Activated CD8-positive, alpha-beta T cell treated with anti-CD3 and anti-CD28 coated beads, Interleukin-2, amount 10 ng/mL, durations not matched to agents 7 days and 5 days (primary cell): ENCODE measurements around the gene CIDEA. TPM values are rescaled to one million over a fixed set of nuclear protein-coding genes. Genes with fewer than 3 reads are reported as not detected.

Source experiments
- ATAC-seq: fragments of 150-1000 bp; cut with Tn5 transposase; one replicate; pipeline ENCODE4 v1.10.0; 2021; ENCODE audit warnings: moderate library complexity
- CTCF ChIA-PET: fragments of 350-600 bp; sonication (Branson Sonifier 250); formaldehyde crosslinking; loops from one replicate; lab custom pipeline; 2021; ENCODE audit warnings: antibody characterized with exemption; lab: Charles Lee
- POLR2A ChIA-PET: fragments of 350-600 bp; sonication (Branson Sonifier 250); formaldehyde crosslinking; loops from one replicate; lab custom pipeline; 2021; ENCODE audit warnings: antibody characterized with exemption; lab: Charles Lee
- DNase-seq: peaks from one replicate; pipeline ENCODE4 v3.0.0-alpha.2; 2020
- H3K27ac Mint-ChIP-seq: one replicate; pipeline ENCODE4 v1.8.0; 2021; ENCODE audit warnings: mild to moderate bottlenecking, mixed read lengths
- H3K27me3 Mint-ChIP-seq: one replicate; pipeline ENCODE4 v1.8.0; 2021; ENCODE audit warnings: low read depth, mixed read lengths
- H3K36me3 Mint-ChIP-seq: one replicate; pipeline ENCODE4 v1.8.0; 2021; ENCODE audit warnings: low read depth, mixed read lengths
- H3K4me1 Mint-ChIP-seq: one replicate; pipeline ENCODE4 v1.8.0; 2021; ENCODE audit warnings: low read depth, mixed read lengths
- H3K4me3 Mint-ChIP-seq: one replicate; pipeline ENCODE4 v1.8.0; 2021; ENCODE audit warnings: mild to moderate bottlenecking, mixed read lengths
- H3K9me3 Mint-ChIP-seq: one replicate; pipeline ENCODE4 v1.8.0; 2022; ENCODE audit warnings: mixed read lengths; ENCODE audit not compliant: insufficient read depth
- total RNA-seq, 2 experiments: library from RNA; stranded (reverse); gene quantifications; one replicate each; pipeline ENCODE4 v1.2.3, GENCODE V29; 2021

Gene CIDEA
- total RNA-seq, 2 experiments from 2014 or later: not detected

GRCh38 chr18:12279781-12280531, 25.8 kb downstream of the CIDEA start:
- ChIA-PET POLR2A (no interaction called here), CTCF (interaction anchor here (0.7 kb wide), 1 partner anchor 8 kb away, joined by 3 read pairs; no protein-coding TSS in a partner anchor)
- Mint-ChIP-seq H3K9me3 (no peaks in the 10 kb centered on the region), H3K4me3 (no peak overlapping the region), H3K36me3 (no peaks in the 10 kb centered on the region), H3K27ac (no peak overlapping the region), H3K27me3 (peaks cover 4% of the 10 kb centered on the region), H3K4me1 (peaks cover 2% of the 10 kb centered on the region)
- no peak for DNase-seq
- no peak for ATAC-seq

GRCh38 chr18:12281861-12282260, 27.7 kb downstream of the CIDEA start:
- ATAC-seq: no peak

DNA sequence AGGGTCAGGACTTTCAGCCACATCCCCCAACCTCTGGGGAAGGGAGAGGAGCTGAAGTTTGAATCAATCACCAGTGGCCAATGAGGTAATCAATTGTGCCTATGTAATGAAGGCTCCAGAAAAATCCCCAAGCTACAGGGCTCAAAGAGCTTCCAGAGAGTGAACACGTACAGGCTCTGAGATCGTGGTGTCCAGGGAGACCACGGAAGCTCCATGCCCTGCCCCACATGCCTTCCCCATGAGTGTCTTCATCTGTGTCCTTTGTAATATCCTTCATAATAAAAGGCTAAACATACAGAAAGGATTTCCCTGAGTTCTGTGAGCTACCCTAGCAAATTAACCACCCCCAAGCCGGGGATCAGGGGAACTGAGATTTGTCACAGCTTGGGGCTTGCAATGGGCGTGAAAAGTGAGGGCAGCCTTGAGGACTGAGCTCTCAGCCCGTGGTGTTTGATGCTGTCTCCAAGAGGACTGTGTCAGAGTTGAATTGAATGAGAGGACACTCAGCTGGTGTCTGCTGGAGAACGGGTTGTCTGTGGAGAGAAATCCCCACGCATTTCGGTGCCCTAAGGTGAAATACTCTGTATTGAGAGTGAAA, 28.4 kb downstream of the CIDEA start:
- Mint-ChIP-seq H3K27me3 (peaks cover 12% of the 10 kb centered on the region), H3K9me3 (no peaks in the 10 kb centered on the region), H3K27ac (no peak overlapping the region), H3K36me3 (no peaks in the 10 kb centered on the region), H3K4me3 (no peak overlapping the region), H3K4me1 (peaks cover 2% of the 10 kb centered on the region)
- ATAC-seq: no peak
- ChIA-PET CTCF (interaction anchor here (0.8 to 3.5 kb wide), 2 partner anchors 10 to 46 kb away, joined by 3 to 15 read pairs; no protein-coding TSS in a partner anchor), POLR2A (no interaction called here)
- DNase-seq: no peak

More at GRCh38 chr18:12281861-12282260, 27.7 kb downstream of the CIDEA start:
- POLR2A ChIA-PET: no interaction called here
- CTCF ChIA-PET: interaction anchor here (3.5 kb wide), 1 partner anchor 10 kb away, joined by 15 read pairs; no protein-coding TSS in a partner anchor
- DNase-seq: no peak
- Mint-ChIP-seq H3K4me3 (no peak overlapping the region), H3K27me3 (peaks cover 7% of the 10 kb centered on the region), H3K9me3 (no peaks in the 10 kb centered on the region), H3K27ac (no peak overlapping the region), H3K4me1 (peaks cover 2% of the 10 kb centered on the region), H3K36me3 (no peaks in the 10 kb centered on the region)

DNA sequence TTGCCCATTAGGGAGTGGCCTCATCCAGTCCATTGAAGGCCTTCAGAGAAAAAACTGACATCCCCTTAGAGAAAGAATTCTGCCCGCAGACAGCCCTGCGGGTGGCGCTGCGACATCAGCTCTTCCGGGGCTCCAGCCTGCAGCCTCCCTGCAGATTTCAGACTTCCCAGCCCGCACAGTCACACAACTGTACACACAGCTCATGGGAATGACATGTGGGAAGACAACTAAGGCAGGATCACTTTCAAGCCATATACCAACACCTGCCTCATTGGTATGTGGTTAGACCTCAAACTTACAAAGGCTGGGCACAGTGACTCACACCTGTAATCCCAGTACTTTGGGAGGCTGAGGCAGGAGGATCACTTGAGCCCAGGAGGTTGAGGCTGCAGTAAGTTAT, 29.1 kb downstream of the CIDEA start:
- CTCF ChIA-PET: interaction anchor here (3.5 kb wide), 1 partner anchor 11 kb away, joined by 15 read pairs; no protein-coding TSS in a partner anchor
- no peak for ATAC-seq
- H3K27ac Mint-ChIP-seq: no peak overlapping the region
- DNase-seq: no peak
- no peaks in the 10 kb centered on the region for H3K9me3 Mint-ChIP-seq
- POLR2A ChIA-PET: no interaction called here
- no peak overlapping the region for H3K4me3 Mint-ChIP-seq
- peaks cover 18% of the 10 kb centered on the region for H3K27me3 Mint-ChIP-seq
- H3K36me3 Mint-ChIP-seq: no peaks in the 10 kb centered on the region
- H3K4me1 Mint-ChIP-seq: peaks cover 5% of the 10 kb centered on the region

DNA sequence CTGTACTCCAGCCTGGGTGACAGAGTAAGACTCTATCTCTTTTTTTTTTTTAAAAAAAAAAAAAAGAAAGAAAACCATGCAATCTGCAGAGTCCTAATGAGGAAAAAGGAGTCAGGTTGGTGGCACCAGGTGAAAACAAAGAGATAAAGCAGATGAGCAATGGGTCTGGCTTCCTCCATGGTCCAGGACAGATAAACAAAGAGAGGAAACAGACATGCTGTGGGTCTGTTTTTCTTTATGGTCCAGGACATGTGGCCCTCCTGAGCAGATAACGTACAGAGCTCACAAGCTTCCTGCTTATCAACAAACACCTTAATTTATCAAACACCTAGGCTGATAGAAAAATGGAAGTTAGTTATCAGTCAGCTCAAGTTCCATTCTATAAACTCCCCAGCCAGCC, 29.5 kb downstream of the CIDEA start:
- ATAC-seq: no peak
- ChIA-PET POLR2A (no interaction called here), CTCF (interaction anchor here (0.7 to 3.5 kb wide), 3 partner anchors 11 to 47 kb away, joined by 3 to 15 read pairs (median 3); no protein-coding TSS in a partner anchor)
- H3K9me3 Mint-ChIP-seq: no peaks in the 10 kb centered on the region
- no peak for DNase-seq
- peaks cover 4% of the 10 kb centered on the region for H3K4me1 Mint-ChIP-seq
- H3K27ac Mint-ChIP-seq: no peak overlapping the region
- H3K27me3 Mint-ChIP-seq: peaks cover 21% of the 10 kb centered on the region
- no peaks in the 10 kb centered on the region for H3K36me3 Mint-ChIP-seq
- no peak overlapping the region for H3K4me3 Mint-ChIP-seq

DNA sequence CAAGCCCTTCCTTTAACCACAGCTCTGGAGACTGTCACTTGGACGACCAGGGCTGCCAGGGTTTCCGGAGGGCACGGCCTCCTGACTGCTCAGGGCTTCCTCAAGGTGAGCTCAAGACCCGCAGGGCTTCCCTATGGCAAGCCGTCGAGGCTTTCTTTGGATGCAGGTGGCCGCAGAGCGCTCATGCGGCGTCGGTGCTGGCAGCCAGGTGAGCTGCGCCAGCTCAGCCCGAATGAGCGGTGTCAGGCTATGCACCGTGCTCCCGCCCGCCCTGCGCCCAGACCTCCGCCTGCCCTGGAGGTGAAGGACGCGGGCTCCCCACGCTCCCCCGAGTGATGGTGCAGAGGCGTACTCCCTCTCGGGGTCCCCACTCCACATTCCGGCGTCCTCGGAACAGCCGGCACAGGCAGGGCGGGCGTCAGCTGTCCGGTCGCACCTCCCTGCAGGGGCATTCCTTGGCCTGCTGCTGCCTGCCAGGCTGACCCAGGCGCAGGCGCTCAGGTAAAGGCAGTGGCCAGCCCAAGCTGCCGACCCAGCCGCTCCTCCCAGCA, 33.0 kb downstream of the CIDEA start:
- Mint-ChIP-seq H3K4me1 (peaks cover 4% of the 10 kb centered on the region), H3K27me3 (peaks cover 32% of the 10 kb centered on the region), H3K9me3 (no peaks in the 10 kb centered on the region), H3K36me3 (no peaks in the 10 kb centered on the region), H3K27ac (no peak overlapping the region), H3K4me3 (no peak overlapping the region)
- ATAC-seq (no peak), DNase-seq (no peak)
- POLR2A ChIA-PET: no interaction called here
- CTCF ChIA-PET: interaction anchor here (2.2 kb wide), 1 partner anchor 15 kb away, joined by 17 read pairs; no protein-coding TSS in a partner anchor

GRCh38 chr18:12287684-12288402, 33.7 kb downstream of the CIDEA start:
- CTCF ChIA-PET: interaction anchor here (1.2 to 2.2 kb wide), 2 partner anchors 15 to 16 kb away, joined by 4 to 17 read pairs; no protein-coding TSS in a partner anchor
- peaks cover 32% of the 10 kb centered on the region for H3K27me3 Mint-ChIP-seq
- no peak overlapping the region for H3K27ac Mint-ChIP-seq
- POLR2A ChIA-PET: no interaction called here
- no peaks in the 10 kb centered on the region for H3K9me3 Mint-ChIP-seq
- no peak for DNase-seq
- H3K4me3 Mint-ChIP-seq: no peak overlapping the region
- no peak for ATAC-seq
- peaks cover 4% of the 10 kb centered on the region for H3K4me1 Mint-ChIP-seq
- H3K36me3 Mint-ChIP-seq: no peaks in the 10 kb centered on the region

- H3K4me3 Mint-ChIP-seq: no peak overlapping the region
- H3K27me3 Mint-ChIP-seq: peaks cover 32% of the 10 kb centered on the region
- peaks cover 4% of the 10 kb centered on the region for H3K4me1 Mint-ChIP-seq
- DNase-seq (no peak), ATAC-seq (no peak)
- CTCF ChIA-PET: interaction anchor here (1.2 kb wide), 1 partner anchor 16 kb away, joined by 4 read pairs; no protein-coding TSS in a partner anchor
- no peaks in the 10 kb centered on the region for H3K36me3 Mint-ChIP-seq
- H3K9me3 Mint-ChIP-seq: no peaks in the 10 kb centered on the region
- POLR2A ChIA-PET: no interaction called here
- H3K27ac Mint-ChIP-seq: no peak overlapping the region
Observed at GRCh38 chr18:12288403-12288755, 34.2 kb downstream of the CIDEA start.

GRCh38 chr18:12290086-12290485, 35.9 kb downstream of the CIDEA start:
- ATAC-seq: no peak
- Mint-ChIP-seq H3K27me3 (peaks cover 28% of the 10 kb centered on the region), H3K4me3 (no peak overlapping the region), H3K27ac (no peak overlapping the region), H3K4me1 (peaks cover 4% of the 10 kb centered on the region), H3K9me3 (no peaks in the 10 kb centered on the region), H3K36me3 (no peaks in the 10 kb centered on the region)
- POLR2A ChIA-PET: no interaction called here
- no peak for DNase-seq
- CTCF ChIA-PET: no interaction called here

- peaks cover 4% of the 10 kb centered on the region for H3K4me1 Mint-ChIP-seq
- ATAC-seq: no peak
- H3K9me3 Mint-ChIP-seq: no peaks in the 10 kb centered on the region
- no peak for DNase-seq
- ChIA-PET CTCF (no interaction called here), POLR2A (no interaction called here)
- peaks cover 26% of the 10 kb centered on the region for H3K27me3 Mint-ChIP-seq
- H3K36me3 Mint-ChIP-seq: no peaks in the 10 kb centered on the region
- H3K27ac Mint-ChIP-seq: no peak overlapping the region
- H3K4me3 Mint-ChIP-seq: no peak overlapping the region
Observed at GRCh38 chr18:12291161-12291560, 37.0 kb downstream of the CIDEA start.

DNA sequence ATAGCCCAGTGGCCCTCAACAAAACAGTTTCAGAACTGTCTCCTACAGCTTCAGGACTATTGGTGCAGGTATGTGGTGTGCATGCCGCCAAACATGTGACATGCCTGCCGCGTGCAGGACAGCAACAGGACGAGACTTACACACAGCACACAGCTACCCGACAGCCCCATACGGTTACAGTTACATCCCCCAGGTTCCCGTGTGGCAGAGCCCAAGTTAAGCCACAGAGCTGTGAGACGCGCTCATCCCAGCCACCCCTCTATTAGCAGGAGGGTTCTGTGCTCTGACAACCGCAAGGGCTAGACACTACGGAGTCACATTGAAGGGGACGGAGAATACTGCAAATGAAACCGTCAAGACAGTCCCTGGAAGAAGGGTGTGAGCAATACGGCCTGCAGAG, 37.5 kb downstream of the CIDEA start:
- DNase-seq (no peak), ATAC-seq (no peak)
- no peak overlapping the region for H3K27ac Mint-ChIP-seq
- POLR2A ChIA-PET: no interaction called here
- peaks cover 4% of the 10 kb centered on the region for H3K4me1 Mint-ChIP-seq
- CTCF ChIA-PET: no interaction called here
- no peaks in the 10 kb centered on the region for H3K36me3 Mint-ChIP-seq
- H3K27me3 Mint-ChIP-seq: peaks cover 27% of the 10 kb centered on the region
- H3K4me3 Mint-ChIP-seq: no peak overlapping the region
- H3K9me3 Mint-ChIP-seq: no peaks in the 10 kb centered on the region
